Measurements from ENCODE around the gene ZNF2. TPM values are rescaled to one million over a fixed set of nuclear protein-coding genes. Genes with fewer than 3 reads are reported as not detected.

ZNF2 gene
- total and polyA plus RNA-seq, 2 of the 13 experiments (the other 11 are each of a cell fraction or from before 2014, with no cell fraction given) = 4.3 to 6.1 TPM

GRCh38 chr2:95158891-95159619 is 6.6 kb upstream of the ZNF2 start (continued):
- TF ChIP-seq ZNF607 (CRISPR knock-in tag; IDR thresholded peaks at IDR 0.05; ENCODE audit: borderline replicate concordance) (peak; percentile 69), NFKB2 (CRISPR knock-in tag; IDR thresholded peaks at IDR 0.05; ENCODE audit: borderline replicate concordance) (no peak; the same call in 1 of the 2 replicates), ZBTB3 (CRISPR knock-in tag; IDR thresholded peaks at IDR 0.05; ENCODE audit: borderline replicate concordance, low read depth) (no peak), IKZF4 (CRISPR knock-in tag; IDR thresholded peaks at IDR 0.05; ENCODE audit: borderline replicate concordance, low read depth, not compliant biosample characterization) (no peak), MYNN (CRISPR knock-in tag; IDR thresholded peaks at IDR 0.05; ENCODE audit: low read depth) (no peak), SMARCE1 (IDR thresholded peaks at IDR 0.05; ENCODE audit: borderline replicate concordance) (no peak), MLXIP (CRISPR knock-in tag; IDR thresholded peaks at IDR 0.05; ENCODE audit: borderline replicate concordance) (no peak), ZNF12 (CRISPR knock-in tag; IDR thresholded peaks at IDR 0.05) (no peak), ELK4 (CRISPR knock-in tag; IDR thresholded peaks at IDR 0.05; ENCODE audit: borderline replicate concordance) (no peak), DMAP1 (CRISPR knock-in tag; IDR thresholded peaks at IDR 0.05) (0 out of 2 replicates have a peak, but pooled peaks have one; percentile 21), RXRB (CRISPR knock-in tag; IDR thresholded peaks at IDR 0.05; ENCODE audit: borderline replicate concordance) (no peak), ZNF431 (CRISPR knock-in tag; IDR thresholded peaks at IDR 0.05; ENCODE audit: borderline replicate concordance, low read depth) (no peak), ZNF777 (CRISPR knock-in tag; IDR thresholded peaks at IDR 0.05) (no peak), SIX4 (CRISPR knock-in tag; IDR thresholded peaks at IDR 0.05) (no peak)
- TF ChIP-seq, protein P1, sequence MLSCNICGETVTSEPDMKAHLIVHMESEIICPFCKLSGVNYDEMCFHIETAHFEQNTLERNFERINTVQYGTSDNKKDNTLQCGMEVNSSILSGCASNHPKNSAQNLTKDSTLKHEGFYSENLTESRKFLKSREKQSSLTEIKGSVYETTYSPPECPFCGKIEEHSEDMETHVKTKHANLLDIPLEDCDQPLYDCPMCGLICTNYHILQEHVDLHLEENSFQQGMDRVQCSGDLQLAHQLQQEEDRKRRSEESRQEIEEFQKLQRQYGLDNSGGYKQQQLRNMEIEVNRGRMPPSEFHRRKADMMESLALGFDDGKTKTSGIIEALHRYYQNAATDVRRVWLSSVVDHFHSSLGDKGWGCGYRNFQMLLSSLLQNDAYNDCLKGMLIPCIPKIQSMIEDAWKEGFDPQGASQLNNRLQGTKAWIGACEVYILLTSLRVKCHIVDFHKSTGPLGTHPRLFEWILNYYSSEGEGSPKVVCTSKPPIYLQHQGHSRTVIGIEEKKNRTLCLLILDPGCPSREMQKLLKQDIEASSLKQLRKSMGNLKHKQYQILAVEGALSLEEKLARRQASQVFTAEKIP (CRISPR knock-in tag; IDR thresholded peaks at IDR 0.05; ENCODE audit: borderline replicate concordance) = no peak
- TF ChIP-seq, protein P2, sequence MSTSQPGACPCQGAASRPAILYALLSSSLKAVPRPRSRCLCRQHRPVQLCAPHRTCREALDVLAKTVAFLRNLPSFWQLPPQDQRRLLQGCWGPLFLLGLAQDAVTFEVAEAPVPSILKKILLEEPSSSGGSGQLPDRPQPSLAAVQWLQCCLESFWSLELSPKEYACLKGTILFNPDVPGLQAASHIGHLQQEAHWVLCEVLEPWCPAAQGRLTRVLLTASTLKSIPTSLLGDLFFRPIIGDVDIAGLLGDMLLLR (CRISPR knock-in tag; IDR thresholded peaks at IDR 0.05) = 0 out of 2 replicates have a peak, but pooled peaks have one; percentile 74
- TF ChIP-seq, protein P3, sequence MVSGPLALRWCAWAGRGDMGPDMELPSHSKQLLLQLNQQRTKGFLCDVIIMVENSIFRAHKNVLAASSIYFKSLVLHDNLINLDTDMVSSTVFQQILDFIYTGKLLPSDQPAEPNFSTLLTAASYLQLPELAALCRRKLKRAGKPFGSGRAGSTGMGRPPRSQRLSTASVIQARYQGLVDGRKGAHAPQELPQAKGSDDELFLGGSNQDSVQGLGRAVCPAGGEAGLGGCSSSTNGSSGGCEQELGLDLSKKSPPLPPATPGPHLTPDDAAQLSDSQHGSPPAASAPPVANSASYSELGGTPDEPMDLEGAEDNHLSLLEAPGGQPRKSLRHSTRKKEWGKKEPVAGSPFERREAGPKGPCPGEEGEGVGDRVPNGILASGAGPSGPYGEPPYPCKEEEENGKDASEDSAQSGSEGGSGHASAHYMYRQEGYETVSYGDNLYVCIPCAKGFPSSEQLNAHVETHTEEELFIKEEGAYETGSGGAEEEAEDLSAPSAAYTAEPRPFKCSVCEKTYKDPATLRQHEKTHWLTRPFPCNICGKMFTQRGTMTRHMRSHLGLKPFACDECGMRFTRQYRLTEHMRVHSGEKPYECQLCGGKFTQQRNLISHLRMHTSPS (CRISPR knock-in tag; IDR thresholded peaks at IDR 0.05; ENCODE audit: low read depth) = no peak

Data from HepG2 (cell line).